ENCODE data around the gene PFDN1.

DNA sequence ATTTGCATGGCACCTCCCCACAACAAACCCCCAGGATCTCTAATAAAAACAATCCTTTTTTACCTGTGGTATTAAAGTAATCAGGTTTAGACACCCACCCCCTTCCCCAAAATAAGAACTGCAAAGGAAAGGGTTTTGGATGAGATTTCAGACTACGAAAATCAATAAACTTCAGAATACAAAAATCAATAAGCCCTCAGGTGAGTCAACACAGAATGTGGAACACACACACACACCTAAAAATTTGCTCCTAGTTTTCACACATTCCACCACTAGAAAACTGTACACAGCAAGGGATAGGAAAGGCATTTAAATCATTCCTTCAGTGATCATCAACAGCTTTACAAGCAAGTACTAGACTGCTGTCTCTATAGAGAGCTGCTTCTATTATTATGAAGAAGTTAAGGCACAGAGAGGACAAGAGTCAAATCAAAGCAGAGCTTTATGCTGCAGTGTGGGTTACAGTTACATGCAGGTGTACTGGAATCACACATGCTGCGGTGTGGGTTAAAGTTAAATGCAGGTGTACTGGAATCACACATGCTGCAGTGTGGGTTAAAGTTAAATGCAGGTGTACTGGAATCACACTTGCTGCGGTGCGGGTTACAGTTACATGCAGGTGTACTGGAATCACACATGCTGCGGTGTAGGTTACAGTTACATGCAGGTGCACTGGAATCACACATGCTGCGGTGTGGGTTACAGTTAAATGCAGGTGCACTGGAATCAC lies 36.3 kb downstream of the PFDN1 start:
- TF ChIP-seq EZH2 (IDR thresholded peaks at IDR 0.05; ENCODE audit: low read depth) (no peak), CTCF (conservative IDR thresholded peaks at IDR 0.05) (no peak)
